CD1c-positive myeloid dendritic cell (primary cell): ENCODE data around the gene RALGAPA2.

ENCODE experiments used
- DNase-seq: peaks from one replicate; pipeline ENCODE4 v3.0.0-alpha.2; 2016; ENCODE audit errors: extremely low spot score

Gene RALGAPA2

DNA sequence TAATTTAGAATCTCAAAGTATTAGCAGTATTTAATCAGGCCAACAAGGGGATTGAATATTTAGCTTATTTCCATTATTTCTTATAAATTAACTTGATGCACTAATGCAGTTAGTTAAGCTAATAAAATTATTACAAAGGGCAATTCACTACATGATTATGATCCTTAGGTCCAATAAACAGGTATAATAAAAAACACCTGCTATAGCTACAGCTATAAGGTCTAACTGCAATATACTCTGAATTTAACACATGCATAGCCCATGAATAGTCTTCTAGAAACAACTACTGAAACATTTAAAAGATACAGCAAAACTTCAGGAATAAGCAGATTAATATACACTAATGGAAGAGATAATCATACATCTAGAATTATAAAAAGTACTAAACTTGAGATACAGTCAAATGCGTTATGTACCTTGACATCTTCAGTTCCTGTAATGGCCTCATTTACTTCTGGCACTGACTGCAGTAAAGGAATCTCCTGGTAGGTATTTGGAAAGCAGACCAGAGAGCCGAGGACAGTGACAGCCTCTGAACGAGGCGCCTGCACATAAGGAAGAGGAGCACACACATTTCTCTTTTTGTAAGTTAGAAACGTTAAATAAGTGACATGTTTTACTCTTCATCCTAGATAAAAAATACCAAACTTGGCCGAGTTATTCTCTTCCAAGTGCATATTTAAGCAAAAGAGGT is 176.1 kb downstream of the RALGAPA2 start:
- no peak for DNase-seq

DNA sequence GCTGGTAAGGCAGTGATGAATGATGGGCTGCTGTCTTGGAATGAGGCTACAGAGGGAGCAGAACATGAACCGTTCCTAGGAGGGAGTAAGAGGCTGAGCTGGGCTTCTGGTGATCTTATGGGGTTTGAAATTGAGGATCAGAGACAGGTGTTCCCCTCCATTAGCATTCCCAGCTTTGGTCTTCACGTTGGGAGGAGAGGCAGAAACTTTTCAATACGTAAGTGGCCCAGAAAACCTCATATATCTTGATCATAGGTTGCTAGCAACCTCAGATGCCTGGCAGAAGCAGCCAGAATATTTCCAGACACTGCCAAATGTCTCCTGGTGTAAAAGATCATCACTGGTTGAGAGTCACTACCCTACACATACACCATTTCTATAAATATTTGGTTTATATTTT is 177.4 kb downstream of the RALGAPA2 start:
- DNase-seq, result no peak

DNA sequence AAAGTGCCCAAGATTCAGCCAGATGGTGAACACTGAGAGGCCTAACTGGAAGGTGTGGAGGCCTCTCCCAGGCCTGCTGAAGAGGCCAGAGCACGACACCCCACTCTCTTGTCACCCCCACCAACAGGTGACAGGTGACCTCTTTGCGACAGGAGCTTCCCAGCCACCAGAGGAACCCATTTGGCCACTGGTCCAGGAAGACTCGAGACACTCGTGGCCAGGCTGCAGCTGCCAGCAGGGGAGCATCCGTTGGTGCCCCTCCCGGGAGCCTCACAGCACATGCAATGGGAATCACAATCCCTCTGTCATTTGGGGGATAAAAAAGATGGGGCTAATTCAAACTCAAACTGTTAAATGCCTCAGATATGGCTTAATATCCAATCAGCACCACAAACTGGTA is 181.2 kb downstream of the RALGAPA2 start:
- DNase-seq, result no peak

DNA sequence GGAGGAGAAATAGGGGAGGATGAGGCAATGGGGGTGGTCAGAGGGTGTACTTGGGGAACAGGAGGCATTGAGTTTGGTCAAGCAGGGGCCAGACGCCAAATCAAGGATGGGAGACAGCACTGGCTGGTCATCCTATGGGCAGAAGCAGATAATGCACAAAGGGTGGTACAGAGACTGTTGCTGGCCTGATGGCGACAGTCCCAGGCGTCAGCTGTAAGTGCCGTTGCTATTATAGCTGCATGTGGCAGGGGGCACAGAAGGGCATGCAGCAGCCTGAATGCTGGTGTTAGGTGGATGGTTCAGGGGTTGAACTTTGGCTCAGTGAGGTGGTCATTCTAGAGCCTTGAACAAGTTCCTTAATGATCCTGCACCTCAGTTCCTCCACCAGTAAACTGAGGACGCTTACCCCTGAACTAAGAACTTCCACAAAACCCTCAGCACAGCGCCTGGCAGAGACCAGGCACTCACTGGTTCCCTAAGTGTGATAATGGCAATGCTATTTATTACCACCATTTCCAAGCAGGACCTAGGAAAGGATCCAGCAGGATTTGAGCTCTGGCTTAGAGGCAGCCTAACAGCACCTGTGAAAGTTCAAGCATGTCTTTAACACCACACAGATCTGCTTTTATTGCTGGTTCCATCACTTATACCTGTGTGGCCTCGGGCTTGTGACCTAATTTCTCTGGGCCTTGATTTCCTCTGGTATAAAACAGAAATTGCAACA is 181.9 kb downstream of the RALGAPA2 start:
- no peak for DNase-seq

DNA sequence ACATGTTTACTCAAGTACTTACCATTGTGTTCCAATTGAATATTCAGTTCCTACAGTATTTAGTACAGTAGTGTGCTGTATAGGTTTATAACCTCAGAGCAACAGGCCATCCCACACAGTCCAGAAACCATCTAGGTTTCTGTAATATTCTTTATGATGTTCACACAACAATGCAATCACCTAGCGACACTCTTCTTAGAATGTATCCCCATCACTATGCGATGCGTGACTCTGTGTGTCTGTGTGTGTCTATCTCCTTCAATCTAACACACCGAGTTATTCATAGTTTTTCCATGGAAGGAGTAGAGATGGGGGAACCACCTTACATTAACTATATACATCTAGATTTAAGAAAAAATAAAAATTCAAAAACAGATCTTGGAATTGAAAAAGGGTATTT is 182.8 kb downstream of the RALGAPA2 start:
- no peak for DNase-seq

DNA sequence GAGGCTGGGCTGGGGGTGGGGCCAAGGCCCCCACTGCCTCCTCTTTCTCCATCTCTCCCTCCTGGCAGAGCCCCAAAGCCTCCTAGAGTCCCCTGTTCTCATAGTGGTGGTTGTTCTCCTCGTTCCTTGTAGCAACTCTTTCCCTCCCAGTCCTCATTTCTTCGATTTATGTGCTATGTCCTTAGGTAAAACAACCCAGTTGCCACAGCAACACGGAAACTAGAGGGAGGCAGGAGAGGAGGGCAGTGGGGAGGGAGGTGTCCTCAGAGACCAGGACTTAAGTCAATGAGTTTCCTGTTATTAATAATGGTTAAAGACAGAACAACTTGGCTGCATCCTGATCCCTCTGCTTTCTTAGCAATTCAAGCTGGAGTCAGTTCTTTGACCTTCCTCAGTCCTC is 183.6 kb downstream of the RALGAPA2 start:
- no peak for DNase-seq

DNA sequence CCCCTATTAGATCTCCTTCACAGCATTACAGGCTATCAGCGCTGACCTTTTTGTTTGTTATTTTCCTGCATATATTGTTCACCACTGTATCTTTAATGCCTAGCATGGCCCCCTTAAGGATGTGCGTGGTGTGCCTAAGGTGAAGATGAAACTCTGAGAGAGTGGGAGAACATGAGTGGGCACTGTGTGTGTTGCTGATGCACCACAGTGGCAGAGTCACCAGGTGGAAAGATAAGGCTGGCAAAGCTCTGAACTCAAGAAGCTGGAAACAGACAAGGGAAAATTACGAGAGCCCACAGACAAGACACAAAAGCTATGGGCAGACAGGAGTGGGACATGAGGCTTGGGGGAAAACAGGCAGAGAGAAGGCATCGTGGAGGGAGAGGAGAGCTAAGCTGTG is 184.8 kb downstream of the RALGAPA2 start:
- DNase-seq, result no peak

DNA sequence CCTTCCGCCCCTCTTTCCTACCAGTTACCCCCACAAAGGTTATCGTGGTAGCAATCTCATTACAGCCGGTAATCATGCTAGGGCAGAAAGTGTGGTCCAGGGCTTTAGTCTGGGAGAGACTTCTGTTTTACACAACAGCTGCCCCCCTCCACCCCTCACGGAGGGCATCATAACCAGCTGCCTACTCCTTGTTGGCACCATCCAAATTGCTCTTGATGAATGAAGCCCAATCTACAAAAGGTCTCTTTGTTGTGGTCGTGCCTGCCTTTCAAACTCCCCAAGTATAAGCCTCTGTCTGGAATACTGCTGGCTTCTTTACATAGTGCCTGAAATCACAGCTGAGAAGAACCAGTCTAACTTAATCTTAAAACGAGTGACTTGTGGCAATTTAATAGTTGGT is 186.7 kb downstream of the RALGAPA2 start:
- DNase-seq, result no peak

DNA sequence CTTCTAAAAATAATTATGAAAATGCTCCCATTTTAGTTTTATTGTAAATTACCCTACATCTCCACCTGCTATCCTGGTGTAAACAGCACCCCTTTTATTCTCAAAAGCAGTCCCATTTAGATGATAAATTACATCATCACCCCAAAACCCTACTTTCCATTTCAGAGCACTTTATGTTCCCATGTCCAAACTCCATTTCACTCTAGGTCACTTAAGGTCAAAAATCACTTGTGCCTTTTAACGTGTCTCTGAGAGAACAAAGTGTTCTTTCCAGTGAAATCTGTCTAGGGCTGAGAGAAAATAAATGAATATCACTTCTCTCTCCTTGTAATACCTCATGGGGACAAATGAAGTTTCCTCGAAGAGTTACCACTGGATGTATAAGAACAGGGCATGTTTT is 187.2 kb downstream of the RALGAPA2 start:
- DNase-seq, result no peak

DNA sequence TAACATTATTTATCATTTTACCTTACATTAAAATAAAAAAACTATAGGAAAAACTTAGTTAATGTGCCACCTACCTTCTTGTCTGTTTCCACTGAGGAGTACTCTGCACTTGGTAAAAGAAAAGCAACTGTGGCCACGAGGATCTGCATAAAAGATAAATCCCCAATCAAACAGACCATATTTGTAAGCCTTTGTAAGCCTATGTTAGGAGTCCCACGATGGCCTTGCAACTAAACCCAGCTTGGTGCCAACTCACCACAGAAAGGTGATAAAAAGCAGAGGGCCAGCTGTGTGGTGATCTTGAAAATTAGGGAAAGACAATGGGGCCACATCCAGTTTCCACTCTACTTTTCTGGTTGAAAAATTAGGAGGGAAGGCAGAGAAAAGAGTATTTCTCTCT is 187.7 kb downstream of the RALGAPA2 start:
- DNase-seq, result no peak

DNA sequence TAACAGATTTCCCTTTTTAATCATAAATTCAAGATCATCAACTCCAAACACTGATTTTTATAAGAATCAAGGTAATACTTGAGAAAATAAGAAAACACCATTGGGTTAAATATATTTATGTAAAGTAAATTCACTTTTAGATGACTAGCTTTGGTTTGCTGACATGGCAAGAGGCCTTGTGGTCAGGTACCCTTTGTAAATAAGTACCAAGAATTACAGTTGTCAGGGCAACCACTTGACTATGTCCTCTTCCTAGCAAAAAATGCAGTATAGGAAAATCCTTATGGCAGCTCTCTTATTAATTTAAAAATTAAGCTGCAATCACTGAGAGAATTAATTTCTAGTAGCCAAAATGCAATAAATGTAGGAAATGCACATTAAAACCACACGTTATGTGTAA is 190.7 kb downstream of the RALGAPA2 start:
- DNase-seq, result no peak

DNA sequence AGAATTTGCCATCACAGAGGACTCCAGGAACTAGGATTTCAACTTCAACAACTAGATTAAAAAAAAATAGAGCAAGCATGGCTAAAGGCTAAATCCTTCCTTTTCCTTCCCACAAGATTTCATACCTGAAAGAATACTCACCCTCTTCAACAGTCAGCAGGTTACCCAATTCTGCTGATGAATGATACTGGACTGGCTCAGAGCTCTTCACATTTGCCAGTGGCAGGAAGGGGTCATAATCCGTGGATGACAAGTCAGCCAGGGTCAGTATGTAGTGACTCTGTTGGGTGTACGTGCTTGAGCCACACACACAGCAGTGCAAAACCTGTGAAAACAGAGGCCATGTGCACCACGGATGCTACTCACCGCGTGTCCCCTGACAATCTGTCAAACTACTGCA is 191.7 kb downstream of the RALGAPA2 start:
- no peak for DNase-seq

DNA sequence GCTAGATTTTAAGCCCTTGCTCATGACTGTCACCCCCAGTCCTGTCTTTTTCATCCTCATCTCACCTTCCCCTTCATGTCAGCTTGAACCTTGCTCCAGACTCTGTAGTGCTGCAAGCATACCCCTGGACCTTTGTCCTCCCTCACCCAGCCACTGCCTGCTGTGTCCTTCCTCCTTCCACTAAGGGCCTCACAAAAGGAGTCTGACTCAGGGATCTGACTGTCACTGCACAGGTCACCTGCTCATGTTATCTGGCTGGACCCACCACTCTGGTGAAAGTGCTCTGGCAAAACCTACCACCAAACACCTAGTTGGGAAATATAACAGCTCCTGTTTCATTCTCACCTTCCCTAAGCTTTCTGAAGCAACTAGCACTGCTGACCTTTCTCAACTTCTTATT is 193.2 kb downstream of the RALGAPA2 start:
- no peak for DNase-seq

DNA sequence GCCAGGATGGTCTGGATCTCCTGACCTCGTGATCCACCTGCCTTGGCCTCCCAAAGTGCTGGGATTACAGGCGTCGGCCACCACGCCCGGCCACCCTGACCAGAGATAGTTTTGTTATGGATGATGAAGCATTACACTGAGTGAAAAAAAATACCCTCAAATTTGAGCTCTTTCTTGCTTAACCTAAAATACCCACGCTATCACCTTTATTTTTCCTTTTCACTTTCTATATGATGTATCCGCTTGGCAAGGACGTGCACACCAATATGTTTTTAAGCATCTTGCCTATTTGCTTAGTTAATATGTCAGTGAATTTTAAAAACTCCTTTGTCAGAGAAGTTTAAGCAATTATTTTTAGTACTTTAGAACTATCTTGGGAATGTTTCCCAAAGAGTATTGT is 194.2 kb downstream of the RALGAPA2 start:
- DNase-seq, result no peak

DNA sequence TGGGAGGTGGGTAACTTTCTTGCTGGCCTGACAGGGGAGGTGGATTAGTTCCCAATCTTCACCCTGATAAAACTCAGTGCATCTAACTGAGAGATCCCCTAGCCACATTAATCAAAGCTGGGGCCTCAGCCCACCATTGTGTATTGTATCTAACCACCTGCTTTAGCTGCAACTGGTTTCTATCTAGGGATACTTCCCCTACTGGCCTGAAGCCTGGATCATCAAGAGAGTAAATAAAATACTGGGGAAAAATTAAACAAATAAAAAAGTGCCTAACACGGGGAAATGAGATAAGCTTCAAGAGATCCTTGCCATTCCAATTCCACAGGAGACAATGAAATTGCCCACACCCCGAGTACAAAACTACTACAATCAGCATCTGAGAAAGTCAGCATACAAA is 195.1 kb downstream of the RALGAPA2 start:
- DNase-seq, result no peak

DNA sequence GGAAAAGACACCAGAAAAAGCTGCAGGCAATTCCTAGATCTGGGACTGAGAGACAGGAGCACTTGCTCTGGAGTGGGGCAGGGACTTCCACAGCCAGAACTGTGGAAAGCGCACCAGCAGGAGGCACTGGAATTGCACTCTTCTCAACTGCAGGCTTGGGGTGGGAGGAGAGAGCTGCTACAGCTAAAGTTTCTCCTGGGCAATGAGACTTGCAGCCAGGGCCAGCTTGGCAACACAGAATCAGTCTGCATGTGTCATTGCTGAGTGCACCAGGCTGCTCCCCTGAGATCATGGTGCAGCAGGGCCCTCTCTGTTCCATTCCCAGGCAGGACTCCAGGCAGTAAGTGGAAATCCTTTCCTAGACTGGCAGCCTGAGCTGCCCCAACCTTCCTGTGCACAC is 198.7 kb downstream of the RALGAPA2 start:
- DNase-seq, result no peak

DNA sequence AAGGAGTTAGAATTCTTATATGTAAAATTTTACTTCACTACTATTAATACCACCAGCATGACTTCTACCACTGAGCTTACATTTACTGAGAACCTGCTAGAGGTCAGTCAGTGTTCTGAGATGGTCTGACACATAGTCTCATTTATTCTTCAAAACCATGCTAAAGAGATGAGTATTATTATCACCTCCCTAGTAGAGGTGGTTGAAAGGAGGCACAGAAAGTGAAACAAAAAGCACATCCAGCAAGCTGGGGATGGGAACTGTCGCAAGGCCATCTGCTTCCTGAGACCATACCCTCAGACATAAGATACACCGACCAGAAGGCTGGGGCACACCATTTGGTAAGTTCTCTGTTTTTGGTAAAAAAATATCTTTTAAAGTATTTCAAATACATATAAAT is 206.9 kb downstream of the RALGAPA2 start:
- DNase-seq, result no peak

DNA sequence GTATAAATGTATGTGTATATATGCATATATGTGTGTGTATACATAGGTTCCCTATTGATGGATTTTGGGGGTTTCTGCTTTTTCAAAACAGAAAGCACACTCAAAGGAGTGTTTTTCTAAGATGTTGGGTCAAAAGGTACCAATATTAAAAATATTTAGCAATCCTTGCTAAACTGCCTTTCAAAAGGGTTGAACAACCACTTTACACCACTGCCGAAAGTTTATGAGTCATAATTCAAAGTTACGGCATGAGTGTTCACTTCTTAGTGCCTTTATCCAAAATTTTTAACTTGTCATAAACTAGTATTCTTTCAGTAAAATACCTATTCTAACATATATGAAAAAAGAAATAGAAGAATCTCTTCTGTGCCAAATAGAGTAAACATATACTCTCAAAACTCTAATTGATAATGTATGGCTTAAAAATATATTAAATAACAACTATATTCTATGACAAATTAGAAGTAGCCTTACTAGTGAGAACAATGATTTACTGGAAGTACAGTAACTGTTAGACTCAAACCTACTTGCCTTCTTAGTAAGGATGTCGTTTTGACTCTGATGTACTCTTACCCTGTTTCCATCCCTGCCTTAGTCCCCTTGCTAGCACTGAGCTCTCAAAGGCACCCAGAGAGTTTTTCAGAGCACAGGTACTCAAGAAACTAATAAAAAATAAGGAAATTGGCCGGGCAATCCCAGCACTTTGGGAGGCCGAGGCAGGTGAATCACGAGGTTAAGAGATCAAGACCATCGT is 208.5 kb downstream of the RALGAPA2 start:
- no peak for DNase-seq

DNA sequence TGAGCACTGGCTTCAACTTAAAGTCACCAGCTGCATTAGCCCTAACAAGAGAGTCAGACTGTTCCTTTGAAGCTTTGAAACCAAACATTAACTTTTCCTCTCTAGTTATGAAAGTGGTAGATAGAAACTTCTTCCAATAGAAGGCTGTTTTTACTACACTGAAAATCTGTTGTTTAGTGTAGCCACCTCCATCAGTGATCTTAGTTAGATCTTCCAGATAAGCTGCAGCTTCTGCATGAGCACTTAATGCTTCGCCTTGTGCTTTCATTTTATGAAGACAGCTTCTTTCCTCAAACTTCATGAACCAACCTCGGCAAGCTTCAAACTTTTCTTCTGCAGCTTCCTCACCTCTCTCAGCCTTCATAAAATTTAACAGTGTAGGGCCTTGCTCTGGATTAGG is 211.3 kb downstream of the RALGAPA2 start:
- no peak for DNase-seq

DNA sequence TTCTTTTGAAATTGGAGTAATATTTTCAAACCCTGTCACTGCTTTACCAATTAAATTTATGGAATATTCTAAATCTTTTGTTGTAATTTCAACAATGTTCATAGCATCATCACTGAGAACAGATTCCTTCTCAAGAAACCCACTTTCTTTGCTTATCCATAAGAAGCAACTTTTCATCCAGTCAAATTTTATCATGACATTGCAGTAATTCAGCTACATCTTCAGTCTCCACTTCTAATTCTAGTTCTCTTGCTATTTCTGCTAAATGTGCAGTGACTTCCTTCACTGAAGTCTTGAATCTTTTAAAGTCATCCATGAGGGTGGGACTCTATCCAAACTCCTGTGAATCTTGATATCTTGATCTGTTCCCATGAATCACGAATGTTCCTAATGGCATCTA is 212.1 kb downstream of the RALGAPA2 start:
- DNase-seq, result no peak

DNA sequence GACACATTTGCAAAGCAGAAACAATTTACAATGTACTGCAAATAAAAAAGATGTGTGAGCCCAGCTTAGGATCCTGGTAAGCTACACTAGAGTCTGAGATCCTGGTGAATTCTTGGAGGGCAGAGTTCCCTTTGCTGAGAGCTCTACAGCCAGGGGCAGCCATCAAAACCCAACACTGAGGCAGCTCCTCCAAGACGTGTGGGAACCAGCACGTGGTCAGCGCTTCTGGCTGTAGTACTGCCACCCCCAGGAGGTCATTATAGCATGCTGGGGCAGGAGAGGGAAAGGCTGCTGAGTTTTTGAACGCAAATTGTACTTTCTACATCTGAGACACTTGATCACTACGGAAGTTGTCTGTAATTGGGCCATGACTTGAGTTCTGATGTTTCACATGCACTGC is 213.0 kb downstream of the RALGAPA2 start:
- DNase-seq, result no peak

DNA sequence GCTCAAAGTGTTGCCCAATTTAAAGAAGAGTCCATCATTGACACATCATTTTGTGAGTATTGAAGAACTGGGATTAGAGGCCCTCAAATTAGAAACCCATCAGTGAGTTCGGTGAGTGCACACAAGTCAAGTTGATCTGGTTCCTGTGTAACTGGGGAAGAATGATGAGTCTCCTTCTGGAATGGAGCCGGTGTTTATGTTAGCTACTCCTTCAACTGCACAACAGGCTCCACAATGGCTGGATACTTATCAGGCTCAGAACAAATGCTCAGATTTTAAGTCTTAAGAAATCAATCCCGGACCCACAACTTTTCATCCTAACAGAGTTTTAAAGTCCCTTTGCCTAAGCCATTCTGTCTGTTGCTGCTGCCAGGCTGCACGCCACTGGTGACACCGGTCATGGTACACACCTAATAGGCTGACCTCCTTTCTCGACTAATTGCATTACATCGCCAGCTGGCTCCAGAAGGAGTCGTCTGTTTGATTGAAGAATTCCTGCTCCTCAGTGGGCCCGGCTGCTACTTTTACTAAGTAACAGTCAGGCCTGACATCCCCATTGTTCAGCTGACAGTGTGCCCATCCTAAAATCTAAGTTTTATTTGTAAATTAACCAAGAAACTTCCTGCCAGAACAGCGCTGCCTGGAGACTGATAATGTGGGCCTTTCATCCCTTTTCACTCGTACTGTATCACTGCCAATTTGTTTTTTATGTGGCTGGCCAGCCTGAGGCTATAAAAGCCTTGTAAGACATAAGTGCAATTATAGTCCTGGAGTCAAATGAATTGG is 214.2 kb downstream of the RALGAPA2 start:
- no peak for DNase-seq
